B cell (primary cell): ENCODE results near the gene BRINP3. TPM values are rescaled to one million over a fixed set of nuclear protein-coding genes. Genes with fewer than 3 reads are reported as not detected.

Source experiments
- ATAC-seq: fragments of 200-7000 bp; cut with Tn5 transposase; one replicate; pipeline ENCODE4 v1.10.0; 2021; ENCODE audit warnings: low read depth, mild to moderate bottlenecking, moderate number of reproducible peaks, moderate library complexity
- CTCF ChIA-PET: fragments of 350-600 bp; sonication (Branson Sonifier 250); formaldehyde crosslinking; loops from one replicate; lab custom pipeline; 2021; ENCODE audit warnings: antibody characterized with exemption, inconsistent platforms; lab: Charles Lee
- POLR2A ChIA-PET: fragments of 350-600 bp; sonication (Branson Sonifier 250); formaldehyde crosslinking; loops from one replicate; lab custom pipeline; 2021; ENCODE audit warnings: antibody characterized with exemption; lab: Charles Lee
- DNase-seq: peaks from one replicate; pipeline ENCODE4 v3.0.0; 2013
- H2AFZ ChIP-seq: 2 replicates; pipeline ENCODE4 v1.6.1; 2012; ENCODE audit warnings: mild to moderate bottlenecking, low read depth, low read length; ENCODE audit not compliant: insufficient read depth, poor library complexity, severe bottlenecking
- H3K27ac ChIP-seq, 2 donors: 1 replicate in 1 of 2; 2 replicates in 1 of 2; pipeline ENCODE4 v1.5.1; 2012 to 2013; ENCODE audit warnings: low read length in 2 of 2, mild to moderate bottlenecking in 2 of 2, moderate library complexity in 1 of 2
- H3K27me3 ChIP-seq, 4 experiments: fragments of 200-600 bp in 1 of 4; sonication (generic) in 1 of 4; replicated peaks in 1 of 4; 1 replicate in 2 of 4; 2 replicates in 2 of 4; pipeline versions ENCODE4 v1.6.1 to v1.7.0; 2013 to 2016; ENCODE audit warnings: low read length in 3 of 4, mild to moderate bottlenecking in 2 of 4, mixed read lengths in 1 of 4, moderate library complexity in 1 of 4; ENCODE audit not compliant: insufficient read depth in 4 of 4, control insufficient read depth in 3 of 4; ENCODE audit errors: control extremely low read depth in 1 of 4
- H3K36me3 ChIP-seq, 2 experiments: replicated peaks in 1 of 2; 1 replicate in 1 of 2; 2 replicates in 1 of 2; pipeline versions ENCODE4 v1.6.1 to v1.7.1; 2013; ENCODE audit warnings: low read length in 1 of 2; ENCODE audit not compliant: insufficient read depth in 2 of 2, control insufficient read depth in 1 of 2; ENCODE audit errors: control extremely low read depth in 1 of 2, extremely low read depth in 1 of 2
- H3K4me1 ChIP-seq, 2 donors: fragments of 200-600 bp in 1 of 2; sonication (generic) in 1 of 2; 1 replicate in 1 of 2; 2 replicates in 1 of 2; pipeline versions ENCODE4 v1.5.1 to v1.6.1; 2013 to 2017; ENCODE audit warnings: low read length in 2 of 2; ENCODE audit not compliant: control insufficient read depth in 2 of 2, insufficient read depth in 2 of 2
- H3K4me2 ChIP-seq: replicated peaks from 2 replicates; pipeline ENCODE3; 2012; ENCODE audit warnings: mild to moderate bottlenecking, low read depth, low read length; ENCODE audit not compliant: poor library complexity, severe bottlenecking
- H3K4me3 ChIP-seq, 5 experiments: fragments of 200-600 bp in 1 of 5; sonication (generic) in 1 of 5; 1 replicate in 3 of 5; 2 replicates in 2 of 5; pipeline versions ENCODE4 v1.5.1 to v1.7.0; 2011 to 2016; ENCODE audit warnings: low read length in 4 of 5, mild to moderate bottlenecking in 4 of 5, low read depth in 2 of 5, control low read depth in 1 of 5, moderate library complexity in 1 of 5; ENCODE audit not compliant: insufficient read depth in 1 of 5; ENCODE audit errors: control extremely low read depth in 1 of 5, extremely low read depth in 1 of 5
- H3K79me2 ChIP-seq: fragments of 200-600 bp; sonication (generic); one replicate; pipeline ENCODE4 v1.6.0; 2016; ENCODE audit warnings: low read length; ENCODE audit not compliant: control insufficient read depth, insufficient read depth
- H3K9ac ChIP-seq: fragments of 200-600 bp; sonication (generic); 2 replicates; pipeline ENCODE4 v1.6.1; 2017; ENCODE audit warnings: mild to moderate bottlenecking, low read length, moderate library complexity
- H3K9me3 ChIP-seq, 3 donors: one replicate each; pipeline versions ENCODE4 v1.6.1 to v1.7.1; 2013; ENCODE audit warnings: low read length in 2 of 3; ENCODE audit not compliant: control insufficient read depth in 2 of 3, insufficient read depth in 1 of 3; ENCODE audit errors: control extremely low read depth in 1 of 3
- H4K20me1 ChIP-seq: 2 replicates; pipeline ENCODE4 v1.6.0; 2012; ENCODE audit warnings: mild to moderate bottlenecking, low read length; ENCODE audit not compliant: insufficient read depth, control insufficient read depth, poor library complexity, severe bottlenecking
- H3K27ac Mint-ChIP-seq: one replicate; pipeline ENCODE4 v1.8.0; 2021; ENCODE audit warnings: mixed read lengths
- H3K27me3 Mint-ChIP-seq: one replicate; pipeline ENCODE4 v1.8.0; 2021; ENCODE audit warnings: mixed read lengths
- H3K4me1 Mint-ChIP-seq: one replicate; pipeline ENCODE4 v1.8.0; 2021; ENCODE audit warnings: mixed read lengths
- H3K4me3 Mint-ChIP-seq: one replicate; pipeline ENCODE4 v1.8.0; 2021; ENCODE audit warnings: mixed read lengths
- H3K9me3 Mint-ChIP-seq: one replicate; pipeline ENCODE4 v1.8.0; 2022; ENCODE audit warnings: mixed read lengths; ENCODE audit not compliant: insufficient read depth
- EZH2 ChIP-seq: IDR thresholded peaks from 2 replicates; pipeline ENCODE4 v1.6.1; 2012; ENCODE audit warnings: borderline replicate concordance, low read depth, mild to moderate bottlenecking, moderate library complexity, low read length; ENCODE audit not compliant: insufficient read depth, poor library complexity, severe bottlenecking
- WGBS: methylation state at CpG from one replicate; pipeline ENCODE4 v1.1.5; 2013; ENCODE audit warnings: missing lambda C conversion rate; ENCODE audit not compliant: insufficient coverage; 5-methylcytosine and 5-hydroxymethylcytosine counted together
- intact Hi-C: fragments of 100-400 bp; cut with micrococcal nuclease; formaldehyde crosslinking; loops from one replicate; pipeline ENCODE4 v1.10.0; 2022
- polyA plus RNA-seq: library from polyadenylated mRNA; depleted of rRNA; stranded (reverse); fragments of >200 nt; gene quantifications from 2 replicates; pipeline ENCODE4 v1.2.3, GENCODE V29; 2012
- total RNA-seq, 2 donors: library from RNA; stranded (reverse); fragments of 120-200 nt in 1 of 2; gene quantifications; 1 replicate in 1 of 2; 2 replicates in 1 of 2; pipeline versions ENCODE4 v1.2.3 to v1.2.4, GENCODE V29; 2013 to 2022
- TF ChIP-seq, protein P1 (sequence below): fragments of 200-600 bp; IDR thresholded peaks from one replicate; pipeline ENCODE4 v1.8.0; 2022; ENCODE audit warnings: antibody characterized with exemption, mild to moderate bottlenecking

BRINP3 gene
- total and polyA plus RNA-seq, 2 donors (not counting 1 experiment from before 2014, with no cell fraction given), result not detected

DNA sequence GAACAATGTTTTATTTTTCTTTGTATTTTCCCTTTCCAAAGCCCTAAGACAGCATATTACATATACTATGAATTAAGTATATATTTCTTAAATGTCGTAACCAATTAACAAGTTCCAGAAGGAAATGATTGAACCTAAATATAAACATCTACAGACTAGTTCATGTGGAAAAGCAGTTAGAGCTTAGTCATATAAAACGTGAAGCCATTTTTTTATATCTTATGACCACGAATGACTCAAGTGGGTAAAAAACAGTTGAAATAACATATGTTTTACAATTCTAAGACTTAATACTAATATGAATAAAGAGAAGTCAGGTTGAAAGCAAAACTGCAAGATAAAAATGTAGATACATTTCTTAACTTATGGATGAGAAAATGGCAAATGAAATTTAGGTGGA, 307.3 kb downstream of the BRINP3 start:
- Histone ChIP-seq H3K4me2 (no peak overlapping the region), H4K20me1 (no peaks in the 10 kb centered on the region), H3K27me3 (no peaks in the 10 kb centered on the region), H3K27ac (no peak overlapping the region), H3K36me3 (no peaks in the 10 kb centered on the region), H3K4me3 (no peak overlapping the region), H2AFZ (no peak overlapping the region), H3K9ac (no peak overlapping the region), H3K9me3 (peaks cover 0 to 2% (median 0%) of the 10 kb centered on the region in 3 donors), H3K4me1 (no peaks in the 10 kb centered on the region), H3K79me2 (no peaks in the 10 kb centered on the region)
- ATAC-seq (no peak), DNase-seq (no peak)
- intact Hi-C loops, result no loop called here
- Mint-ChIP-seq H3K27me3 (no peaks in the 10 kb centered on the region), H3K9me3 (peaks cover 2% of the 10 kb centered on the region), H3K4me1 (no peaks in the 10 kb centered on the region), H3K27ac (no peak overlapping the region), H3K4me3 (no peak overlapping the region)
- WGBS, result no CpG with 5 or more reads among the region's 3 CpGs
- ChIA-PET POLR2A (no interaction called here), CTCF (no interaction called here)
- TF ChIP-seq, protein P1, sequence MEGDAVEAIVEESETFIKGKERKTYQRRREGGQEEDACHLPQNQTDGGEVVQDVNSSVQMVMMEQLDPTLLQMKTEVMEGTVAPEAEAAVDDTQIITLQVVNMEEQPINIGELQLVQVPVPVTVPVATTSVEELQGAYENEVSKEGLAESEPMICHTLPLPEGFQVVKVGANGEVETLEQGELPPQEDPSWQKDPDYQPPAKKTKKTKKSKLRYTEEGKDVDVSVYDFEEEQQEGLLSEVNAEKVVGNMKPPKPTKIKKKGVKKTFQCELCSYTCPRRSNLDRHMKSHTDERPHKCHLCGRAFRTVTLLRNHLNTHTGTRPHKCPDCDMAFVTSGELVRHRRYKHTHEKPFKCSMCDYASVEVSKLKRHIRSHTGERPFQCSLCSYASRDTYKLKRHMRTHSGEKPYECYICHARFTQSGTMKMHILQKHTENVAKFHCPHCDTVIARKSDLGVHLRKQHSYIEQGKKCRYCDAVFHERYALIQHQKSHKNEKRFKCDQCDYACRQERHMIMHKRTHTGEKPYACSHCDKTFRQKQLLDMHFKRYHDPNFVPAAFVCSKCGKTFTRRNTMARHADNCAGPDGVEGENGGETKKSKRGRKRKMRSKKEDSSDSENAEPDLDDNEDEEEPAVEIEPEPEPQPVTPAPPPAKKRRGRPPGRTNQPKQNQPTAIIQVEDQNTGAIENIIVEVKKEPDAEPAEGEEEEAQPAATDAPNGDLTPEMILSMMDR, result no peak
- no peak for TF ChIP-seq EZH2

DNA sequence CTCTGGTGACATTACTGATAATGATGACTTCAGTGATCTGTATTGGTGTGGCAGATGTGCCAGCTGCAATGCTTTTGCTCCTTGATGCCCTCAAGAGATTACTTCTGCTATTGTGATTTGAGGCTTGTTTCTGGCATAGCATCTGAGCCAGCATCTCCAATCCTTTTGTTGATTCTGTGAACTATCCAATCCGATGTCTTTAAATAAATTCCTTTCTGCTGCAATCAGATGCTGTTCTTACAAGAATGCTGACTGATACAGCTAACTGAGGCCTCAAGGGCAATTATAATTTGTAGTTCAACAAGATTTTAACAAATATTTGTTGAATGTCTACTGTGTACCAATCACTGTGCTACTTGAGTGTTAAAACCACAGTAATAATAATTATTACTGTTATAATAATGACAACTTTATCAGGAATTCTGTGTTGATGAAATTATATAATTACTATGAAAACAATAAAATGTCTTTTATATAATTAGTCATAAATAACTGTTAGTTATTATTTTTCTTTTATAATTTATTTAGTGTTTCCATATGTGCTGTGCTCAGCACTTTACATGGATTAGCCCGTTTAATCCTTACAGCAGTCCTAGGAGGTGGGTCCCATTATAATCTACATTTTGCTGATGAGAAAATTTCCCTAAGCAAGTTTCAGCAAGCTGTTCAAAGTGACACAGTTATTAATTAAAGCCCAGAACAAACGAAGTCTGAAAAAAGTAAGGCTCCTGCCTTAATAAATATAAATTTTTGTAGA, 308.2 kb downstream of the BRINP3 start:
- DNase-seq (no peak), ATAC-seq (no peak)
- no peaks in the 10 kb centered on the region for H4K20me1 ChIP-seq
- no peak overlapping the region for H3K4me2 ChIP-seq
- no peaks in the 10 kb centered on the region for H3K27me3 ChIP-seq
- Mint-ChIP-seq H3K9me3 (no peaks in the 10 kb centered on the region), H3K4me3 (no peak overlapping the region), H3K4me1 (no peaks in the 10 kb centered on the region), H3K27me3 (no peaks in the 10 kb centered on the region), H3K27ac (no peak overlapping the region)
- no peaks in the 10 kb centered on the region for H3K79me2 ChIP-seq
- no peak overlapping the region for H3K4me3 ChIP-seq
- CTCF ChIA-PET, result no interaction called here
- WGBS, result no CpG with 5 or more reads among the region's 3 CpGs
- H3K4me1 ChIP-seq, result no peaks in the 10 kb centered on the region
- POLR2A ChIA-PET, result no interaction called here
- no peaks in the 10 kb centered on the region for H3K36me3 ChIP-seq
- H3K27ac ChIP-seq, result no peak overlapping the region
- TF ChIP-seq, protein P1, result no peak
- TF ChIP-seq EZH2, result no peak
- H2AFZ ChIP-seq, result no peak overlapping the region
- H3K9me3 ChIP-seq, result peaks cover 0 to 2% (median 0%) of the 10 kb centered on the region in 3 donors
- no peak overlapping the region for H3K9ac ChIP-seq
- intact Hi-C loops, result no loop called here
